ENCODE results near the gene PSMA7. TPM values are rescaled to one million over a fixed set of nuclear protein-coding genes. Genes with fewer than 3 reads are reported as not detected.

Gene PSMA7
- total and polyA plus RNA-seq, 4 donors = 109 to 342 (median 196) TPM

GRCh38 chr20:62096421-62097380 is 46.5 kb downstream of the PSMA7 start:
- WGBS = 91% methylated on average over 30 of the region's 30 CpGs
- Histone ChIP-seq H3K9me3 (ENCODE audit: control insufficient read depth in 4 of 4, low read length in 3 of 4) (peaks cover 3 to 10% (median 7%) of the 10 kb centered on the region in 4 donors), H3K27me3 (ENCODE audit: control insufficient read depth in 4 of 4, insufficient read depth in 4 of 4, low read length in 3 of 4) (peaks cover 0 to 3% (median 1%) of the 10 kb centered on the region in 4 donors), H3K27ac (ENCODE audit: low read depth in 1 of 2, low read length in 2 of 2) (no peak overlapping the region), H3K36me3 (ENCODE audit: control insufficient read depth in 4 of 4, insufficient read depth in 3 of 4, low read depth in 1 of 4, low read length in 3 of 4) (no peaks in the 10 kb centered on the region), H3K4me3 (ENCODE audit: low read depth in 1 of 3, low read length in 3 of 3) (no peak overlapping the region), H3K4me1 (ENCODE audit: control insufficient read depth in 4 of 4, insufficient read depth in 4 of 4, low read length in 3 of 4) (no peaks in the 10 kb centered on the region), H3K9ac (ENCODE audit: low read depth in 1 of 2, low read length in 2 of 2) (no peak overlapping the region)
- TF ChIP-seq ZBTB33 (IDR thresholded peaks at IDR 0.05) (no peak), ATF3 (IDR thresholded peaks at IDR 0.05) (no peak), FOXA1 (IDR thresholded peaks at IDR 0.05) (no peak), GABPA (IDR thresholded peaks at IDR 0.05 in 1 of 2, conservative IDR thresholded peaks at IDR 0.05 in 1 of 2) (no peak), EGR1 (IDR thresholded peaks at IDR 0.05; ENCODE audit: low read depth in 2 of 2) (no peak), YY1 (IDR thresholded peaks at IDR 0.05) (no peak), TAF1 (conservative IDR thresholded peaks at IDR 0.05) (no peak), MAX (IDR thresholded peaks at IDR 0.05) (no peak), SP1 (IDR thresholded peaks at IDR 0.05) (no peak), REST (IDR thresholded peaks at IDR 0.05) (no peak), RXRA (IDR thresholded peaks at IDR 0.05) (no peak), NR2F2 (IDR thresholded peaks at IDR 0.05) (no peak), HNF4G (IDR thresholded peaks at IDR 0.05) (no peak), RAD21 (IDR thresholded peaks at IDR 0.05) (no peak), HNF4A (conservative IDR thresholded peaks at IDR 0.05) (no peak)
- DNase-seq (ENCODE audit: low spot score) = no peak

GRCh38 chr20:62089393-62089792 is 53.8 kb downstream of the PSMA7 start:
- Histone ChIP-seq H3K9me3 (ENCODE audit: control insufficient read depth in 4 of 4, low read length in 3 of 4) (peaks cover 0 to 5% (median 0%) of the 10 kb centered on the region in 4 donors), H3K4me1 (ENCODE audit: control insufficient read depth in 4 of 4, insufficient read depth in 4 of 4, low read length in 3 of 4) (no peaks in the 10 kb centered on the region), H3K4me3 (ENCODE audit: low read depth in 1 of 3, low read length in 3 of 3) (no peak overlapping the region), H3K36me3 (ENCODE audit: control insufficient read depth in 4 of 4, insufficient read depth in 3 of 4, low read depth in 1 of 4, low read length in 3 of 4) (no peaks in the 10 kb centered on the region), H3K9ac (ENCODE audit: low read depth in 1 of 2, low read length in 2 of 2) (no peak overlapping the region), H3K27me3 (ENCODE audit: control insufficient read depth in 4 of 4, insufficient read depth in 4 of 4, low read length in 3 of 4) (peaks cover 0 to 2% (median 0%) of the 10 kb centered on the region in 4 donors), H3K27ac (ENCODE audit: low read depth in 1 of 2, low read length in 2 of 2) (no peak overlapping the region)
- DNase-seq (ENCODE audit: low spot score) = no peak
- 55% methylated on average over 3 of the region's 3 CpGs for WGBS
- TF ChIP-seq GABPA (IDR thresholded peaks at IDR 0.05 in 1 of 2, conservative IDR thresholded peaks at IDR 0.05 in 1 of 2) = no peak
- no peak for TF ChIP-seq JUND (IDR thresholded peaks at IDR 0.05)
- no peak for TF ChIP-seq YY1 (IDR thresholded peaks at IDR 0.05)
- no peak for TF ChIP-seq CTCF (IDR thresholded peaks at IDR 0.05; ENCODE audit: low read depth, low read length, missing input control)
- no peak for TF ChIP-seq MAX (IDR thresholded peaks at IDR 0.05)
- no peak for TF ChIP-seq RXRA (IDR thresholded peaks at IDR 0.05)
- no peak for TF ChIP-seq HNF4G (IDR thresholded peaks at IDR 0.05)
- no peak for TF ChIP-seq SP1 (IDR thresholded peaks at IDR 0.05)
- TF ChIP-seq ATF3 (IDR thresholded peaks at IDR 0.05) = no peak
- no peak for TF ChIP-seq HNF4A (conservative IDR thresholded peaks at IDR 0.05)
- TF ChIP-seq FOXA2 (IDR thresholded peaks at IDR 0.05) = no peak
- no peak for TF ChIP-seq ZBTB33 (IDR thresholded peaks at IDR 0.05)

All from liver (tissue), 9 donors.